Spleen (tissue), 11 donors: ENCODE results near the gene MAEA. TPM values are rescaled to one million over a fixed set of nuclear protein-coding genes. Genes with fewer than 3 reads are reported as not detected.

ENCODE experiments used
- DNase-seq: peaks from one replicate; pipeline ENCODE4 v3.0.0-alpha.2; 2020
- H3K27ac ChIP-seq, 8 donors: fragments of 200-600 bp; sonication (generic) in 7 of 8; 1 replicate in 4 of 8; 2 replicates in 4 of 8; pipeline versions ENCODE4 v1.5.0 to v1.8.0; 2016 to 2021; ENCODE audit warnings: inconsistent platforms in 4 of 8, mild to moderate bottlenecking in 4 of 8, moderate library complexity in 1 of 8
- H3K27me3 ChIP-seq, 7 donors: fragments of 200-600 bp; sonication (generic) in 6 of 7; replicated peaks in 1 of 7; 1 replicate in 4 of 7; 2 replicates in 3 of 7; pipeline versions ENCODE4 v1.5.0 to v1.8.0; 2016 to 2021; ENCODE audit warnings: inconsistent platforms in 3 of 7, mild to moderate bottlenecking in 1 of 7
- H3K36me3 ChIP-seq, 6 donors: fragments of 200-600 bp; sonication (generic) in 5 of 6; 1 replicate in 4 of 6; 2 replicates in 2 of 6; pipeline versions ENCODE4 v1.5.0 to v1.8.0; 2016 to 2021; ENCODE audit warnings: inconsistent platforms in 2 of 6
- H3K4me1 ChIP-seq, 6 donors: fragments of 200-600 bp; sonication (generic) in 5 of 6; 1 replicate in 3 of 6; 2 replicates in 3 of 6; pipeline versions ENCODE4 v1.5.0 to v1.8.0; 2016 to 2021; ENCODE audit warnings: inconsistent platforms in 3 of 6
- H3K4me3 ChIP-seq, 8 donors: fragments of 200-600 bp; sonication (generic) in 7 of 8; 1 replicate in 4 of 8; 2 replicates in 4 of 8; pipeline versions ENCODE4 v1.5.0 to v1.8.0; 2016 to 2021; ENCODE audit warnings: inconsistent platforms in 4 of 8, mild to moderate bottlenecking in 4 of 8, moderate library complexity in 2 of 8
- H3K9me3 ChIP-seq, 8 donors: fragments of 200-600 bp; sonication (generic) in 7 of 8; 1 replicate in 4 of 8; 2 replicates in 4 of 8; pipeline versions ENCODE4 v1.5.0 to v1.8.0; 2016 to 2021; ENCODE audit warnings: inconsistent platforms in 4 of 8
- CTCF ChIP-seq, 11 experiments: fragments of 200-600 bp in 7 of 11; fragments of 450-650 bp in 4 of 11; sonication (generic) in 4 of 11; IDR thresholded peaks in 8 of 11; conservative IDR thresholded peaks in 3 of 11; 1 replicate in 7 of 11; 2 replicates in 4 of 11; pipeline versions ENCODE4 v1.4.0 to v1.8.0; 2016 to 2021; ENCODE audit warnings: antibody characterized with exemption in 11 of 11, inconsistent platforms in 4 of 11, mild to moderate bottlenecking in 1 of 11
- POLR2A ChIP-seq, 3 donors: fragments of 450-650 bp; IDR thresholded peaks; one replicate each; pipeline ENCODE4 v1.5.1; 2017; ENCODE audit warnings: antibody characterized with exemption in 3 of 3, mild to moderate bottlenecking in 1 of 3
- POLR2AphosphoS5 ChIP-seq, 3 donors: sonication (generic); formaldehyde crosslinking; IDR thresholded peaks; one replicate each; pipeline ENCODE4 v1.5.1; 2017; ENCODE audit warnings: antibody characterized with exemption in 3 of 3
- WGBS, 5 donors: extraction: QIAGEN DNeasy Blood & Tissue Kit in 3 of 5; methylation state at CpG; one replicate each; pipeline versions ENCODE4 v1.1.5 to v1.1.7; 2013 to 2018; 5-methylcytosine and 5-hydroxymethylcytosine counted together
- intact Hi-C: fragments of 100-400 bp; cut with DNase I; formaldehyde crosslinking; loops from one replicate; pipeline ENCODE4 v1.15.0; 2023; ENCODE audit warnings: low total_unique reads
- polyA plus RNA-seq, 3 donors: library from polyadenylated mRNA; stranded (reverse); fragments of 200-250 nt; gene quantifications; one replicate each; pipeline ENCODE4 v1.2.1, GENCODE V29; 2013
- total RNA-seq, 7 donors: library from RNA; depleted of rRNA in 3 of 7; stranded (reverse); fragments of >200 nt in 3 of 7; fragmentation: NEBNext Ultra II Directional in 4 of 7; extraction: Animal tissue kit (Norgen Biotek cat#: 25700) in 4 of 7; gene quantifications; one replicate each; pipeline versions ENCODE4 v1.1.0 to v1.2.1, GENCODE V29; 2016 to 2021
- donor health status: healthy with polysubstance abuse.
- donor health status: DM: no; HTN: no; CAD: no; lungs with moderate emphysema.
- donor health status: DM: no; HTN: no; CAD: no.
- donor health status: Bipolar disorder and iron deficiency.
- donor health status: healthy.
- donor health status: DM: no; HTN: no; CAD: no.
- donor health status: DM: yes; HTN: yes; CAD: no.

Gene MAEA
- total and polyA plus RNA-seq, 10 donors, result 46.6 to 112 (median 80.1) TPM

- H3K9me3 ChIP-seq, result no peaks in the 10 kb centered on the region
- H3K27me3 ChIP-seq, result no peaks in the 10 kb centered on the region
- no peak overlapping the region for H3K27ac ChIP-seq
- H3K4me1 ChIP-seq, result no peaks in the 10 kb centered on the region
- TF ChIP-seq POLR2AphosphoS5 (IDR thresholded peaks at IDR 0.05), result no peak
- TF ChIP-seq POLR2A (IDR thresholded peaks at IDR 0.05), result no peak
- no peak for TF ChIP-seq CTCF (IDR thresholded peaks at IDR 0.05 in 8 of 11, conservative IDR thresholded peaks at IDR 0.05 in 3 of 11)
- peaks cover 0 to 96% (median 50%) of the 10 kb centered on the region in 6 donors for H3K36me3 ChIP-seq
- intact Hi-C loops, result no loop called here
- DNase-seq, result peak; percentile 68
- no peak overlapping the region for H3K4me3 ChIP-seq
- WGBS, 5 donors, result 96 to 100% (median 97%) methylated on average over 16 to 36 of the region's 36 CpGs
These were observed 85.5 kb downstream of the MAEA start for GRCh38 chr4:1375051-1375721.

- WGBS, 5 donors, result 86 to 90% (median 87%) methylated on average over 3 to 17 of the region's 17 CpGs
These were observed 86.2 kb downstream of the MAEA start for GRCh38 chr4:1375761-1376322.

DNA sequence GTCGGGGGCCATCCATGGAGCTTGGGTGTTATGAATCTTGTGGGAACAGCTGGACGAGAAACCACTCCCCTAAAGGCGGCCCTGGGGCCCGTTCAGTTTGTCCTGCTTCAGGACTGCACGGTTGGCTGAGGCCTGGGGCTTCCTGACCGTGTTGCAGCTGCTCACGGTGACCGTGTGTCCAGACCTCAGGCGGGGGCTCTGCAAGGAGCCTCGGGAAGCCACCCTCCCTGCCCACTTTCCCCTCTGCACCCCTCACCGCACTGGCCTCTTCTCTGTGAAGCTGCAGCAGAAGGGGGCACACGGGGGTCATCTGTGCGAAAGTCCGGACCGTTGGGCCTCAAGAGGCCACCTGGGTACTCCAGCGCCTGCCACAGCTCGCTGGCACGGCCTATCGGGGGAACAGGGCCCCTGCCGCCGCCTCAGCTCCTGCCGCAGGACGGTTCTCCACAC is 86.7 kb downstream of the MAEA start:
- intact Hi-C loops, result no loop called here
- H3K36me3 ChIP-seq, result peaks cover 0 to 96% (median 50%) of the 10 kb centered on the region in 6 donors
- H3K4me1 ChIP-seq, result no peaks in the 10 kb centered on the region
- H3K27me3 ChIP-seq, result no peaks in the 10 kb centered on the region
- H3K9me3 ChIP-seq, result no peaks in the 10 kb centered on the region
- no peak overlapping the region for H3K4me3 ChIP-seq
- DNase-seq, result peak; percentile 69
- 92 to 95% (median 95%) methylated on average over 16 to 23 of the region's 23 CpGs for WGBS, 5 donors
- no peak overlapping the region for H3K27ac ChIP-seq
- TF ChIP-seq CTCF (IDR thresholded peaks at IDR 0.05 in 8 of 11, conservative IDR thresholded peaks at IDR 0.05 in 3 of 11) (no peak), POLR2A (IDR thresholded peaks at IDR 0.05) (no peak), POLR2AphosphoS5 (IDR thresholded peaks at IDR 0.05) (no peak)

More at GRCh38 chr4:1375761-1376322, 86.2 kb downstream of the MAEA start:
- Histone ChIP-seq H3K36me3 (peaks cover 0 to 96% (median 50%) of the 10 kb centered on the region in 6 donors), H3K9me3 (no peaks in the 10 kb centered on the region), H3K4me1 (no peaks in the 10 kb centered on the region), H3K4me3 (no peak overlapping the region), H3K27ac (no peak overlapping the region), H3K27me3 (no peaks in the 10 kb centered on the region)
- intact Hi-C loops, result no loop called here
- TF ChIP-seq CTCF (IDR thresholded peaks at IDR 0.05 in 8 of 11, conservative IDR thresholded peaks at IDR 0.05 in 3 of 11) (no peak), POLR2AphosphoS5 (IDR thresholded peaks at IDR 0.05) (no peak), POLR2A (IDR thresholded peaks at IDR 0.05) (no peak)
- DNase-seq, result peak; percentile 59

GRCh38 chr4:1376841-1377605 is 87.3 kb downstream of the MAEA start:
- H3K4me1 ChIP-seq, result no peaks in the 10 kb centered on the region
- intact Hi-C loops, result no loop called here
- WGBS, 5 donors, result 91 to 96% (median 94%) methylated on average over 21 to 32 of the region's 32 CpGs
- DNase-seq, result peak; percentile 68
- no peaks in the 10 kb centered on the region for H3K9me3 ChIP-seq
- no peaks in the 10 kb centered on the region for H3K27me3 ChIP-seq
- peaks cover 0 to 96% (median 45%) of the 10 kb centered on the region in 6 donors for H3K36me3 ChIP-seq
- TF ChIP-seq CTCF (IDR thresholded peaks at IDR 0.05 in 8 of 11, conservative IDR thresholded peaks at IDR 0.05 in 3 of 11) (no peak), POLR2A (IDR thresholded peaks at IDR 0.05) (no peak), POLR2AphosphoS5 (IDR thresholded peaks at IDR 0.05) (no peak)
- H3K4me3 ChIP-seq, result no peak overlapping the region
- H3K27ac ChIP-seq, result no peak overlapping the region
